H9 (cell line): ENCODE data around the gene INSYN2A. TPM values are rescaled to one million over a fixed set of nuclear protein-coding genes. Genes with fewer than 3 reads are reported as not detected.

ENCODE experiments used
- DNase-seq: peaks from one replicate; pipeline ENCODE4 v3.0.0-alpha.2; 2017
- H2AFZ ChIP-seq: one replicate; pipeline ENCODE4 v1.6.1; 2013; ENCODE audit warnings: mild to moderate bottlenecking, low read length, control low read depth, moderate library complexity
- H2AK5ac ChIP-seq: 2 replicates; pipeline ENCODE4 v1.6.1; 2013; ENCODE audit warnings: low read length, control low read depth, mixed read lengths; ENCODE audit not compliant: insufficient read length
- H2BK120ac ChIP-seq: one replicate; pipeline ENCODE4 v1.6.1; 2013; ENCODE audit warnings: low read depth, mild to moderate bottlenecking, low read length, control low read depth, inconsistent platforms; ENCODE audit not compliant: poor library complexity, severe bottlenecking
- H2BK12ac ChIP-seq: 2 replicates; pipeline ENCODE4 v1.6.1; 2013; ENCODE audit warnings: low read length, control low read depth, mixed read lengths, low read depth; ENCODE audit not compliant: insufficient read length
- H2BK15ac ChIP-seq: 2 replicates; pipeline ENCODE4 v1.6.1; 2013; ENCODE audit warnings: low read depth, low read length, control low read depth
- H2BK20ac ChIP-seq: one replicate; pipeline ENCODE4 v1.6.1; 2013; ENCODE audit warnings: low read depth, mild to moderate bottlenecking, low read length, control low read depth, inconsistent platforms; ENCODE audit not compliant: poor library complexity, severe bottlenecking
- H2BK5ac ChIP-seq: 2 replicates; pipeline ENCODE4 v1.6.1; 2013; ENCODE audit warnings: low read length, control low read depth, mixed read lengths; ENCODE audit not compliant: insufficient read length
- H3K14ac ChIP-seq: 2 replicates; pipeline ENCODE4 v1.6.1; 2013; ENCODE audit warnings: low read length, control low read depth; ENCODE audit not compliant: insufficient read depth
- H3K18ac ChIP-seq: 2 replicates; pipeline ENCODE4 v1.6.1; 2013; ENCODE audit warnings: low read depth, mild to moderate bottlenecking, mixed read lengths, low read length, control low read depth; ENCODE audit not compliant: insufficient read length
- H3K23ac ChIP-seq: 2 replicates; pipeline ENCODE4 v1.6.1; 2013; ENCODE audit warnings: low read length, control low read depth, mixed read lengths, low read depth; ENCODE audit not compliant: insufficient read length
- H3K23me2 ChIP-seq: 2 replicates; pipeline ENCODE4 v1.6.1; 2013; ENCODE audit warnings: low read depth, mild to moderate bottlenecking, mixed read lengths, low read length, control low read depth; ENCODE audit not compliant: insufficient read length, poor library complexity, severe bottlenecking
- H3K27ac ChIP-seq: 2 replicates; pipeline ENCODE4 v1.5.1; 2013; ENCODE audit warnings: low read length, control low read depth, mixed read lengths, low read depth; ENCODE audit not compliant: insufficient read length
- H3K27me3 ChIP-seq: 2 replicates; pipeline ENCODE4 v1.6.1; 2013; ENCODE audit warnings: low read length, control low read depth, inconsistent platforms; ENCODE audit not compliant: insufficient read depth
- H3K4ac ChIP-seq: 2 replicates; pipeline ENCODE4 v1.6.1; 2013; ENCODE audit warnings: low read depth, mild to moderate bottlenecking, control low read depth, inconsistent platforms, low read length, moderate library complexity
- H3K4me1 ChIP-seq: 2 replicates; pipeline ENCODE4 v1.6.1; 2013; ENCODE audit warnings: low read length, control low read depth, inconsistent platforms; ENCODE audit not compliant: insufficient read depth
- H3K4me2 ChIP-seq: 2 replicates; pipeline ENCODE4 v1.6.1; 2013; ENCODE audit warnings: low read length, control low read depth, mixed read lengths; ENCODE audit not compliant: insufficient read length, insufficient read depth
- H3K56ac ChIP-seq: 2 replicates; pipeline ENCODE4 v1.6.1; 2013; ENCODE audit warnings: low read depth, mild to moderate bottlenecking, mixed read lengths, low read length, control low read depth; ENCODE audit not compliant: insufficient read length
- H3K79me1 ChIP-seq: 2 replicates; pipeline ENCODE4 v1.6.1; 2013; ENCODE audit warnings: low read depth, mild to moderate bottlenecking, moderate library complexity, low read length, control low read depth, inconsistent platforms; ENCODE audit not compliant: insufficient read depth, poor library complexity, severe bottlenecking
- H3K79me2 ChIP-seq: 2 replicates; pipeline ENCODE4 v1.6.1; 2013; ENCODE audit warnings: low read length, control low read depth, inconsistent platforms; ENCODE audit not compliant: insufficient read depth
- H3K9ac ChIP-seq: 2 replicates; pipeline ENCODE4 v1.6.1; 2013; ENCODE audit warnings: low read length, control low read depth, mixed read lengths; ENCODE audit not compliant: insufficient read length; ENCODE audit errors: extremely low read depth
- H3K9me3 ChIP-seq: one replicate; pipeline ENCODE4 v1.6.1; 2013; ENCODE audit warnings: low read depth, low read length, inconsistent platforms; ENCODE audit not compliant: control insufficient read depth
- H3T11ph ChIP-seq: one replicate; pipeline ENCODE4 v1.6.1; 2013; ENCODE audit warnings: mild to moderate bottlenecking, low read length, control low read depth, inconsistent platforms
- H4K20me1 ChIP-seq: one replicate; pipeline ENCODE4 v1.6.1; 2013; ENCODE audit not compliant: control insufficient read depth, insufficient read length, insufficient read depth
- H4K5ac ChIP-seq: 2 replicates; pipeline ENCODE4 v1.6.1; 2013; ENCODE audit warnings: low read depth, mild to moderate bottlenecking, mixed read lengths, low read length, control low read depth; ENCODE audit not compliant: insufficient read length
- H4K8ac ChIP-seq: replicated peaks from 2 replicates; pipeline ENCODE4 v1.6.1; 2013; ENCODE audit warnings: low read length, control low read depth, mixed read lengths, low read depth; ENCODE audit not compliant: insufficient read length
- H4K91ac ChIP-seq: 2 replicates; pipeline ENCODE4 v1.6.1; 2013; ENCODE audit warnings: low read depth, mild to moderate bottlenecking, moderate library complexity, mixed read lengths, low read length, control low read depth; ENCODE audit not compliant: insufficient read length
- H3K27ac Mint-ChIP-seq, 3 experiments: 2 replicates in 2 of 3; 3 replicates in 1 of 3; pipeline ENCODE4 v1.8.0; 2020 to 2021; ENCODE audit warnings: mixed read lengths in 3 of 3, mild to moderate bottlenecking in 1 of 3, moderate library complexity in 1 of 3
- H3K27me3 Mint-ChIP-seq: 2 replicates; pipeline ENCODE4 v1.8.0; 2021; ENCODE audit warnings: low read depth, mild to moderate bottlenecking, moderate library complexity, mixed read lengths
- H3K36me3 Mint-ChIP-seq, 3 experiments: 2 replicates in 2 of 3; 3 replicates in 1 of 3; pipeline ENCODE4 v1.8.0; 2020 to 2021; ENCODE audit warnings: low read depth in 3 of 3, mixed read lengths in 3 of 3; ENCODE audit not compliant: insufficient read depth in 1 of 3
- H3K4me1 Mint-ChIP-seq, 2 experiments: 2 replicates each; pipeline ENCODE4 v1.8.0; 2020; ENCODE audit warnings: mixed read lengths in 2 of 2
- H3K4me3 Mint-ChIP-seq, 2 experiments: 2 replicates in 1 of 2; 3 replicates in 1 of 2; pipeline ENCODE4 v1.8.0; 2020 to 2021; ENCODE audit warnings: mild to moderate bottlenecking in 2 of 2, mixed read lengths in 2 of 2, moderate library complexity in 1 of 2
- H3K9me3 Mint-ChIP-seq, 2 experiments: 2 replicates in 1 of 2; 3 replicates in 1 of 2; pipeline ENCODE4 v1.8.0; 2020; ENCODE audit warnings: mild to moderate bottlenecking in 2 of 2, mixed read lengths in 2 of 2, moderate library complexity in 1 of 2
- CTCF ChIP-seq: fragments of 200-600 bp; sonication (generic); conservative IDR thresholded peaks from 3 replicates; pipeline ENCODE4 v1.8.0; 2021; ENCODE audit warnings: antibody characterized with exemption, mild to moderate bottlenecking
- WGBS: extraction: QIAGEN DNeasy Blood & Tissue Kit; methylation state at CpG from one replicate; pipeline ENCODE4 v1.1.7; 2013; ENCODE audit warnings: missing lambda C conversion rate, low lambda C conversion rate, mixed read lengths; ENCODE audit not compliant: insufficient read length; ENCODE audit errors: extremely low coverage; 5-methylcytosine and 5-hydroxymethylcytosine counted together
- total RNA-seq: library from RNA; stranded (reverse); gene quantifications from 2 replicates; pipeline ENCODE4 v1.2.1, GENCODE V29; 2021

INSYN2A gene
- total RNA-seq, 1 experiment from 2014 or later: 0.09 TPM

- Histone ChIP-seq H3K27ac (no peak overlapping the region), H4K20me1 (no peaks in the 10 kb centered on the region), H3K79me1 (no peaks in the 10 kb centered on the region), H3K9me3 (no peaks in the 10 kb centered on the region), H3K9ac (no peak overlapping the region), H3K27me3 (no peaks in the 10 kb centered on the region), H2BK15ac (no peak overlapping the region), H4K91ac (no peak overlapping the region), H2BK20ac (no peak overlapping the region), H2AK5ac (no peak overlapping the region), H4K8ac (no peak overlapping the region), H4K5ac (no peak overlapping the region), H3K4me1 (no peaks in the 10 kb centered on the region), H3K4me2 (no peak overlapping the region), H3K23ac (no peak overlapping the region), H3K4ac (no peak overlapping the region), H3K18ac (no peak overlapping the region), H3T11ph (no peak overlapping the region), H2BK5ac (no peak overlapping the region), H3K79me2 (no peaks in the 10 kb centered on the region), H3K14ac (no peak overlapping the region), H3K56ac (no peak overlapping the region), H2AFZ (no peak overlapping the region), H2BK12ac (no peak overlapping the region), H3K23me2 (no peaks in the 10 kb centered on the region), H2BK120ac (no peak overlapping the region)
- WGBS: no CpG with 5 or more reads among the region's 3 CpGs
- no peaks in the 10 kb centered on the region for H3K27me3 Mint-ChIP-seq
- H3K4me3 Mint-ChIP-seq: no peak overlapping the region
- peak overlapping the region in 2 of 3 experiments; percentile 42 to 50; a peak in 1 of 7 replicates for H3K27ac Mint-ChIP-seq
- H3K9me3 Mint-ChIP-seq: no peaks in the 10 kb centered on the region
- DNase-seq: no peak
- H3K4me1 Mint-ChIP-seq: no peaks in the 10 kb centered on the region
- no peak for TF ChIP-seq CTCF
- H3K36me3 Mint-ChIP-seq: peaks cover 0 to 2% (median 0%) of the 10 kb centered on the region in 3 experiments; a peak in 1 of 7 replicates
Measured at GRCh38 chr10:127168261-127168660, 28.1 kb downstream of the INSYN2A start.
